C4-2B (cell line): ENCODE measurements around the gene ARL10.

ENCODE experiments used
- CTCF ChIP-seq: fragments of 450-650 bp; conservative IDR thresholded peaks from 2 replicates; pipeline ENCODE4 v1.5.1; 2017; ENCODE audit warnings: mild to moderate bottlenecking
- ZFX ChIP-seq: fragments of 450-650 bp; IDR thresholded peaks from 2 replicates; pipeline ENCODE4 v1.6.1; 2017

- TF ChIP-seq CTCF (no peak), ZFX (no peak)
These were observed 429 bp upstream of the ARL10 start for GRCh38 chr5:176364765-176365350.
